Activated T-helper 1 cell treated with anti-CD3 and anti-CD28 coated beads, Interleukin-12 subunit alpha, Interleukin-12 subunit beta, Interleukin-2, Interleukin-4 antibody, amounts not matched to agents 30 ng/mL and 10 ng/mL and 1 ng/mL, durations not matched to agents 14 hours and 24 hours and 36 hours (primary cell): Measurements from ENCODE around the gene ZBTB16. TPM values are rescaled to one million over a fixed set of nuclear protein-coding genes. Genes with fewer than 3 reads are reported as not detected.

Experiments
- DNase-seq: peaks from one replicate; pipeline ENCODE4 v3.0.0; 2021; ENCODE audit warnings: low spot score
- H3K27ac Mint-ChIP-seq: one replicate; pipeline ENCODE4 v1.8.0; 2021; ENCODE audit warnings: mild to moderate bottlenecking, mixed read lengths
- H3K27me3 Mint-ChIP-seq: one replicate; pipeline ENCODE4 v1.8.0; 2022; ENCODE audit warnings: mild to moderate bottlenecking, moderate library complexity, mixed read lengths; ENCODE audit not compliant: insufficient read depth
- H3K36me3 Mint-ChIP-seq: one replicate; pipeline ENCODE4 v1.8.0; 2021; ENCODE audit warnings: low read depth, mixed read lengths
- H3K4me1 Mint-ChIP-seq: one replicate; pipeline ENCODE4 v1.8.0; 2021; ENCODE audit warnings: low read depth, mixed read lengths
- H3K4me3 Mint-ChIP-seq: one replicate; pipeline ENCODE4 v1.8.0; 2021; ENCODE audit warnings: mild to moderate bottlenecking, moderate library complexity, mixed read lengths
- H3K9me3 Mint-ChIP-seq: one replicate; pipeline ENCODE4 v1.8.0; 2021; ENCODE audit warnings: mixed read lengths
- intact Hi-C: fragments of 100-400 bp; cut with micrococcal nuclease; formaldehyde crosslinking; loops from one replicate; pipeline ENCODE4 v1.15.1; 2024
- total RNA-seq: library from RNA; stranded (reverse); gene quantifications from 2 replicates; pipeline ENCODE4 v1.2.3, GENCODE V29; 2022

ZBTB16 gene
- total RNA-seq, 1 donor from 2014 or later = 3.4 TPM

GRCh38 chr11:114125531-114125930 is 66.0 kb downstream of the ZBTB16 start:
- intact Hi-C loops = no loop called here
- no peak for DNase-seq
- Mint-ChIP-seq H3K27me3 (peaks cover 9% of the 10 kb centered on the region), H3K4me3 (no peak overlapping the region), H3K9me3 (no peaks in the 10 kb centered on the region), H3K27ac (no peak overlapping the region), H3K36me3 (no peaks in the 10 kb centered on the region), H3K4me1 (no peaks in the 10 kb centered on the region)

GRCh38 chr11:114125959-114126358 is 66.4 kb downstream of the ZBTB16 start:
- peaks cover 9% of the 10 kb centered on the region for H3K27me3 Mint-ChIP-seq
- H3K27ac Mint-ChIP-seq = no peak overlapping the region
- intact Hi-C loops = no loop called here
- H3K36me3 Mint-ChIP-seq = no peaks in the 10 kb centered on the region
- H3K4me3 Mint-ChIP-seq = no peak overlapping the region
- no peak for DNase-seq
- peaks cover 4% of the 10 kb centered on the region for H3K4me1 Mint-ChIP-seq
- H3K9me3 Mint-ChIP-seq = no peaks in the 10 kb centered on the region

- H3K4me3 Mint-ChIP-seq = no peak overlapping the region
- no peaks in the 10 kb centered on the region for H3K9me3 Mint-ChIP-seq
- H3K4me1 Mint-ChIP-seq = peaks cover 11% of the 10 kb centered on the region
- H3K27ac Mint-ChIP-seq = no peak overlapping the region
- DNase-seq = no peak
- H3K36me3 Mint-ChIP-seq = no peaks in the 10 kb centered on the region
- H3K27me3 Mint-ChIP-seq = peaks cover 9% of the 10 kb centered on the region
- intact Hi-C loops = no loop called here
These were observed 68.9 kb downstream of the ZBTB16 start for GRCh38 chr11:114128399-114128798.

- Mint-ChIP-seq H3K4me3 (no peak overlapping the region), H3K27ac (no peak overlapping the region), H3K9me3 (no peaks in the 10 kb centered on the region), H3K4me1 (peaks cover 11% of the 10 kb centered on the region), H3K36me3 (no peaks in the 10 kb centered on the region), H3K27me3 (peaks cover 9% of the 10 kb centered on the region)
- DNase-seq = no peak
- intact Hi-C loops = no loop called here
These were observed 69.6 kb downstream of the ZBTB16 start for GRCh38 chr11:114129142-114129541.

GRCh38 chr11:114129699-114130098 is 70.2 kb downstream of the ZBTB16 start:
- Mint-ChIP-seq H3K4me1 (peaks cover 11% of the 10 kb centered on the region), H3K36me3 (no peaks in the 10 kb centered on the region), H3K9me3 (no peaks in the 10 kb centered on the region), H3K4me3 (no peak overlapping the region), H3K27me3 (peaks cover 6% of the 10 kb centered on the region), H3K27ac (no peak overlapping the region)
- intact Hi-C loops = loop anchor here (2.0 kb wide), 1 partner anchor 19 kb away; no protein-coding TSS in a partner anchor
- DNase-seq = no peak

GRCh38 chr11:114130115-114130576 is 70.6 kb downstream of the ZBTB16 start:
- H3K36me3 Mint-ChIP-seq = no peaks in the 10 kb centered on the region

GRCh38 chr11:114130629-114131277 is 71.2 kb downstream of the ZBTB16 start:
- H3K9me3 Mint-ChIP-seq = no peaks in the 10 kb centered on the region
- no peak overlapping the region for H3K27ac Mint-ChIP-seq
- H3K27me3 Mint-ChIP-seq = no peaks in the 10 kb centered on the region
- no peak overlapping the region for H3K4me3 Mint-ChIP-seq
- DNase-seq = no peak
- intact Hi-C loops = loop anchor here (2.0 kb wide), 1 partner anchor 18 kb away; no protein-coding TSS in a partner anchor
- H3K36me3 Mint-ChIP-seq = no peaks in the 10 kb centered on the region
- H3K4me1 Mint-ChIP-seq = peaks cover 11% of the 10 kb centered on the region

More at GRCh38 chr11:114130115-114130576, 70.6 kb downstream of the ZBTB16 start:
- no peak overlapping the region for H3K4me3 Mint-ChIP-seq
- H3K27ac Mint-ChIP-seq = no peak overlapping the region
- intact Hi-C loops = loop anchor here (2.0 kb wide), 1 partner anchor 19 kb away; no protein-coding TSS in a partner anchor
- H3K4me1 Mint-ChIP-seq = peaks cover 11% of the 10 kb centered on the region
- H3K27me3 Mint-ChIP-seq = peaks cover 3% of the 10 kb centered on the region
- DNase-seq = no peak
- no peaks in the 10 kb centered on the region for H3K9me3 Mint-ChIP-seq

GRCh38 chr11:114131461-114131864 is 72.0 kb downstream of the ZBTB16 start:
- no peaks in the 10 kb centered on the region for H3K36me3 Mint-ChIP-seq
- H3K27ac Mint-ChIP-seq = no peak overlapping the region
- no peak overlapping the region for H3K4me3 Mint-ChIP-seq
- intact Hi-C loops = loop anchor here (2.0 kb wide), 1 partner anchor 17 kb away; no protein-coding TSS in a partner anchor
- peaks cover 2% of the 10 kb centered on the region for H3K27me3 Mint-ChIP-seq
- DNase-seq = no peak
- no peaks in the 10 kb centered on the region for H3K9me3 Mint-ChIP-seq
- H3K4me1 Mint-ChIP-seq = peaks cover 11% of the 10 kb centered on the region

GRCh38 chr11:114132417-114132816 is 72.9 kb downstream of the ZBTB16 start:
- no peaks in the 10 kb centered on the region for H3K9me3 Mint-ChIP-seq
- no peak overlapping the region for H3K4me3 Mint-ChIP-seq
- H3K27ac Mint-ChIP-seq = no peak overlapping the region
- H3K27me3 Mint-ChIP-seq = peaks cover 2% of the 10 kb centered on the region
- H3K4me1 Mint-ChIP-seq = peaks cover 21% of the 10 kb centered on the region
- intact Hi-C loops = no loop called here
- H3K36me3 Mint-ChIP-seq = no peaks in the 10 kb centered on the region
- DNase-seq = no peak

GRCh38 chr11:114132944-114133394 is 73.5 kb downstream of the ZBTB16 start:
- no peak for DNase-seq
- Mint-ChIP-seq H3K4me3 (no peak overlapping the region), H3K36me3 (no peaks in the 10 kb centered on the region), H3K27ac (no peak overlapping the region), H3K9me3 (no peaks in the 10 kb centered on the region), H3K27me3 (peaks cover 2% of the 10 kb centered on the region), H3K4me1 (peaks cover 23% of the 10 kb centered on the region)
- intact Hi-C loops = no loop called here

- H3K27ac Mint-ChIP-seq = no peak overlapping the region
- no peaks in the 10 kb centered on the region for H3K9me3 Mint-ChIP-seq
- no peak overlapping the region for H3K4me3 Mint-ChIP-seq
- intact Hi-C loops = no loop called here
- H3K27me3 Mint-ChIP-seq = peaks cover 2% of the 10 kb centered on the region
- DNase-seq = no peak
- no peaks in the 10 kb centered on the region for H3K36me3 Mint-ChIP-seq
- H3K4me1 Mint-ChIP-seq = peaks cover 23% of the 10 kb centered on the region
These were observed 74.2 kb downstream of the ZBTB16 start for GRCh38 chr11:114133548-114134329.

- intact Hi-C loops = no loop called here
- no peak overlapping the region for H3K4me3 Mint-ChIP-seq
- no peak overlapping the region for H3K27ac Mint-ChIP-seq
- no peaks in the 10 kb centered on the region for H3K9me3 Mint-ChIP-seq
- peaks cover 2% of the 10 kb centered on the region for H3K27me3 Mint-ChIP-seq
- no peak for DNase-seq
- H3K4me1 Mint-ChIP-seq = peaks cover 23% of the 10 kb centered on the region
- H3K36me3 Mint-ChIP-seq = no peaks in the 10 kb centered on the region
These were observed 75.4 kb downstream of the ZBTB16 start for GRCh38 chr11:114134870-114135269.

- peaks cover 21% of the 10 kb centered on the region for H3K4me1 Mint-ChIP-seq
- H3K27me3 Mint-ChIP-seq = peaks cover 6% of the 10 kb centered on the region
- H3K27ac Mint-ChIP-seq = no peak overlapping the region
- H3K36me3 Mint-ChIP-seq = no peaks in the 10 kb centered on the region
- intact Hi-C loops = no loop called here
- no peak for DNase-seq
- no peaks in the 10 kb centered on the region for H3K9me3 Mint-ChIP-seq
- H3K4me3 Mint-ChIP-seq = no peak overlapping the region
These were observed 76.2 kb downstream of the ZBTB16 start for GRCh38 chr11:114135737-114136151.
